SK-N-SH treated with all-trans-retinoic acid at 6 μM for 48 hours (cell line): Measurements from ENCODE around the gene LEMD2.

Experiments used
- ATAC-seq: fragments of 200-7000 bp; cut with Tn5 transposase; 3 replicates; pipeline ENCODE4 v1.9.1; 2020; ENCODE audit warnings: mild to moderate bottlenecking, moderate library complexity
- ARNTL ChIP-seq: fragments of 450-650 bp; formaldehyde crosslinking; IDR thresholded peaks from 2 replicates; pipeline ENCODE4 v1.5.0; 2020; ENCODE audit warnings: low read depth, mild to moderate bottlenecking, moderate library complexity, borderline replicate concordance
- CREB5 ChIP-seq: fragments of 250-450 bp; sonication (Bioruptor Pico); IDR thresholded peaks from 2 replicates; pipeline ENCODE4 v1.5.1; 2020; ENCODE audit warnings: low read depth, mild to moderate bottlenecking, moderate library complexity
- CSDC2 ChIP-seq: fragments of 250-450 bp; sonication (Bioruptor Pico); IDR thresholded peaks from 2 replicates; pipeline ENCODE4 v1.5.0; 2020; ENCODE audit warnings: mild to moderate bottlenecking, moderate library complexity
- CSRNP3 ChIP-seq: fragments of 250-450 bp; sonication (Bioruptor Pico); IDR thresholded peaks from 2 replicates; pipeline ENCODE4 v1.5.1; 2021; ENCODE audit warnings: mild to moderate bottlenecking, moderate library complexity
- ESRRG ChIP-seq: fragments of 250-450 bp; sonication (Bioruptor Pico); IDR thresholded peaks from 2 replicates; pipeline ENCODE4 v1.6.1; 2021; ENCODE audit warnings: mild to moderate bottlenecking
- GLIS3 ChIP-seq: fragments of 250-450 bp; sonication (Bioruptor Pico); IDR thresholded peaks from 2 replicates; pipeline ENCODE4 v1.5.0; 2020; ENCODE audit warnings: mild to moderate bottlenecking, moderate library complexity
- ISL1 ChIP-seq: fragments of 250-450 bp; sonication (Bioruptor Pico); IDR thresholded peaks from 2 replicates; pipeline ENCODE4 v2.1.2; 2022; ENCODE audit warnings: mild to moderate bottlenecking, moderate library complexity
- OSR1 ChIP-seq: fragments of 250-450 bp; sonication (Bioruptor Pico); IDR thresholded peaks from 2 replicates; pipeline ENCODE4 v1.8.0; 2022; ENCODE audit warnings: moderate library complexity, mild to moderate bottlenecking, inconsistent platforms
- PPARA ChIP-seq: fragments of 250-450 bp; sonication (Bioruptor Pico); IDR thresholded peaks from 2 replicates; pipeline ENCODE4 v1.5.0; 2020; ENCODE audit warnings: mild to moderate bottlenecking, borderline replicate concordance
- RARB ChIP-seq: fragments of 250-450 bp; sonication (Bioruptor Pico); IDR thresholded peaks from 2 replicates; pipeline ENCODE4 v1.8.0; 2021; ENCODE audit warnings: mild to moderate bottlenecking, moderate library complexity
- SNAI2 ChIP-seq: fragments of 250-450 bp; sonication (Bioruptor Pico); IDR thresholded peaks from 2 replicates; pipeline ENCODE4 v1.5.0; 2020; ENCODE audit warnings: mild to moderate bottlenecking, moderate library complexity
- TCF4 ChIP-seq: fragments of 250-450 bp; sonication (Bioruptor Pico); IDR thresholded peaks from 2 replicates; pipeline ENCODE4 v1.8.0; 2021; ENCODE audit warnings: mild to moderate bottlenecking, moderate library complexity, borderline replicate concordance
- TOX ChIP-seq: fragments of 250-450 bp; sonication (Bioruptor Pico); IDR thresholded peaks from 2 replicates; pipeline ENCODE4 v1.8.0; 2021; ENCODE audit warnings: mild to moderate bottlenecking, moderate library complexity, borderline replicate concordance
- TSHZ2 ChIP-seq: fragments of 250-450 bp; sonication (Bioruptor Pico); IDR thresholded peaks from 2 replicates; pipeline ENCODE4 v1.5.0; 2020; ENCODE audit warnings: mild to moderate bottlenecking, moderate library complexity
- ZC3H10 ChIP-seq: fragments of 250-450 bp; sonication (Bioruptor Pico); IDR thresholded peaks from 2 replicates; pipeline ENCODE4 v1.5.1; 2021; ENCODE audit warnings: mild to moderate bottlenecking, moderate library complexity
- ZFP30 ChIP-seq: fragments of 450-650 bp; formaldehyde crosslinking; IDR thresholded peaks from 2 replicates; pipeline ENCODE4 v1.5.0; 2022; ENCODE audit warnings: mild to moderate bottlenecking, moderate library complexity
- ZNF565 ChIP-seq: fragments of 450-650 bp; formaldehyde crosslinking; conservative IDR thresholded peaks from 2 replicates; pipeline ENCODE4 v1.5.0; 2020; ENCODE audit warnings: low read depth, mild to moderate bottlenecking, moderate library complexity
- ZNF70 ChIP-seq: fragments of 450-650 bp; formaldehyde crosslinking; IDR thresholded peaks from 2 replicates; pipeline ENCODE4 v1.5.0; 2020; ENCODE audit warnings: mild to moderate bottlenecking, moderate library complexity
- ZNF8 ChIP-seq: fragments of 450-650 bp; formaldehyde crosslinking; IDR thresholded peaks from 2 replicates; pipeline ENCODE4 v1.5.0; 2020; ENCODE audit warnings: mild to moderate bottlenecking, moderate library complexity
- TF ChIP-seq, protein P1 (sequence below): fragments of 250-450 bp; sonication (Bioruptor Pico); IDR thresholded peaks from 2 replicates; pipeline ENCODE4 v1.8.0; 2021; ENCODE audit warnings: low read depth, mild to moderate bottlenecking, moderate library complexity, borderline replicate concordance

The LEMD2 gene

GRCh38 chr6:33747823-33748222 lies 41.1 kb downstream of the LEMD2 start:
- TF ChIP-seq CSDC2 (CRISPR knock-in tag) (no peak), ISL1 (CRISPR knock-in tag) (no peak), CREB5 (CRISPR knock-in tag) (no peak), PPARA (CRISPR knock-in tag) (no peak), GLIS3 (no peak), ESRRG (CRISPR knock-in tag) (no peak), ARNTL (CRISPR knock-in tag) (no peak), ZC3H10 (no peak), ZNF8 (CRISPR knock-in tag) (no peak), CSRNP3 (CRISPR knock-in tag) (no peak), SNAI2 (CRISPR knock-in tag) (no peak), ZNF70 (CRISPR knock-in tag) (no peak)
- TF ChIP-seq, protein P1, sequence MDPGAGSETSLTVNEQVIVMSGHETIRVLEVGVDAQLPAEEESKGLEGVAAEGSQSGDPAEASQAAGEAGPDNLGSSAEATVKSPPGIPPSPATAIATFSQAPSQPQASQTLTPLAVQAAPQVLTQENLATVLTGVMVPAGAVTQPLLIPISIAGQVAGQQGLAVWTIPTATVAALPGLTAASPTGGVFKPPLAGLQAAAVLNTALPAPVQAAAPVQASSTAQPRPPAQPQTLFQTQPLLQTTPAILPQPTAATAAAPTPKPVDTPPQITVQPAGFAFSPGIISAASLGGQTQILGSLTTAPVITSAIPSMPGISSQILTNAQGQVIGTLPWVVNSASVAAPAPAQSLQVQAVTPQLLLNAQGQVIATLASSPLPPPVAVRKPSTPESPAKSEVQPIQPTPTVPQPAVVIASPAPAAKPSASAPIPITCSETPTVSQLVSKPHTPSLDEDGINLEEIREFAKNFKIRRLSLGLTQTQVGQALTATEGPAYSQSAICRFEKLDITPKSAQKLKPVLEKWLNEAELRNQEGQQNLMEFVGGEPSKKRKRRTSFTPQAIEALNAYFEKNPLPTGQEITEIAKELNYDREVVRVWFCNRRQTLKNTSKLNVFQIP (CRISPR knock-in tag): no peak
- ATAC-seq: no peak

- TF ChIP-seq CSDC2 (CRISPR knock-in tag): no peak
- TF ChIP-seq ARNTL (CRISPR knock-in tag): no peak
- TF ChIP-seq, protein P1 (CRISPR knock-in tag): no peak
- no peak for TF ChIP-seq ZNF70 (CRISPR knock-in tag)
- no peak for TF ChIP-seq TSHZ2 (CRISPR knock-in tag)
- TF ChIP-seq PPARA (CRISPR knock-in tag): no peak
- no peak for TF ChIP-seq ZNF8 (CRISPR knock-in tag)
- TF ChIP-seq ZC3H10: no peak
- no peak for TF ChIP-seq CSRNP3 (CRISPR knock-in tag)
- no peak for TF ChIP-seq TCF4 (CRISPR knock-in tag)
- TF ChIP-seq ZFP30 (CRISPR knock-in tag): no peak
- TF ChIP-seq SNAI2 (CRISPR knock-in tag): no peak
- no peak for TF ChIP-seq CREB5 (CRISPR knock-in tag)
- no peak for TF ChIP-seq OSR1
- no peak for TF ChIP-seq TOX
- no peak for TF ChIP-seq ZNF565 (CRISPR knock-in tag)
- no peak for TF ChIP-seq RARB
- peak; percentile 6; the same call in 1 of the 3 replicates for ATAC-seq
These were observed 42.3 kb downstream of the LEMD2 start, which contains the start of gene IP6K3 for GRCh38 chr6:33746651-33747100. TSS of gene IP6K3 (minus strand) at chr6:33746905. CDS start at chr6:33735476, 11,429 bp downstream.
